ENCODE measurements around the gene NBAS.

Gene NBAS

DNA sequence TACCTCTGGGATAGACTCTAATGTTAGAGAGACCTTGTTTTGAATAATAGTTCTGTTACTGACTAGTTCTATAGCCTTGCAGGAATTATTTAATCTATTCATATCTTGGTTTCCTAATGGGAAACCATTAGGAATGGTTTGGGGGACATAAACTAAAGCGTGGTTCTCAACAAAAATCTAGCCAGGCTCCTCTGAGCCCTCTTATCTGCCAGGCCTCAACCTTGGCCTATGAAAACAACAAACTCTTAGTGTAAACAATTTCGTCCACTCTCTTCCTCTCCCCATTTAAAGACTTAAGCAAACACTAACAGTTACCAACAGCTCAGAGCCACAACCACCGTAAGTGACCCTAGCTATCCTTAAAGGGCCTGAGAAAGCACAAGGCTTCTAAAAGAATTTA, 10.6 kb upstream of the NBAS start:
- H3K9me3 ChIP-seq (ENCODE audit: control insufficient read depth, low read length) = no peaks in the 10 kb centered on the region
- H3K27ac ChIP-seq (ENCODE audit: low read length, poor library complexity, severe bottlenecking) = no peak overlapping the region
- no peaks in the 10 kb centered on the region for H3K79me1 ChIP-seq (replicated peaks; ENCODE audit: low read length, poor library complexity, severe bottlenecking)
- no peak overlapping the region for H2BK12ac ChIP-seq (ENCODE audit: low read length in 2 of 2)
- H3K4me3 ChIP-seq (ENCODE audit: insufficient read depth in 1 of 2, low read depth in 1 of 2, low read length in 2 of 2) = no peak overlapping the region
- H2AK5ac ChIP-seq (ENCODE audit: low read length, severe bottlenecking) = no peak overlapping the region
- no peaks in the 10 kb centered on the region for H3K4me1 ChIP-seq (ENCODE audit: control insufficient read depth, insufficient read depth, low read depth, low read length)
- no peak overlapping the region for H4K91ac ChIP-seq (ENCODE audit: low read length)
- H3K36me3 ChIP-seq (ENCODE audit: control insufficient read depth in 1 of 2, insufficient read depth in 2 of 2, low read depth in 1 of 2, low read length in 2 of 2) = no peaks in the 10 kb centered on the region
- no peak overlapping the region for H3K9ac ChIP-seq (ENCODE audit: low read length)
- no peaks in the 10 kb centered on the region for H3K27me3 ChIP-seq (ENCODE audit: control insufficient read depth in 1 of 2, insufficient read depth in 1 of 2, low read length in 2 of 2)
- no peak overlapping the region for H2BK120ac ChIP-seq (ENCODE audit: low read depth, low read length)
- H3K18ac ChIP-seq (ENCODE audit: low read depth in 1 of 2, low read length in 2 of 2) = no peak overlapping the region
- no peak overlapping the region for H3K14ac ChIP-seq (ENCODE audit: low read length in 2 of 2)
- H2BK15ac ChIP-seq (ENCODE audit: low read depth, poor library complexity, severe bottlenecking) = no peak overlapping the region
- no peak overlapping the region for H3K4ac ChIP-seq (ENCODE audit: low read depth in 1 of 2, low read length in 2 of 2)
- H2BK5ac ChIP-seq (ENCODE audit: low read depth, low read length, poor library complexity, severe bottlenecking) = no peak overlapping the region
- no peak overlapping the region for H3K4me2 ChIP-seq (ENCODE audit: low read length, poor library complexity, severe bottlenecking)
- no peak overlapping the region for H3K23ac ChIP-seq (ENCODE audit: low read length in 2 of 2)
- peak; percentile 24 for DNase-seq
- WGBS = 25% methylated on average over 3 of the region's 3 CpGs
- H4K8ac ChIP-seq (ENCODE audit: low read length) = peak overlapping the region; percentile 54
- no peak overlapping the region for H2AFZ ChIP-seq (ENCODE audit: low read depth, low read length)

DNA sequence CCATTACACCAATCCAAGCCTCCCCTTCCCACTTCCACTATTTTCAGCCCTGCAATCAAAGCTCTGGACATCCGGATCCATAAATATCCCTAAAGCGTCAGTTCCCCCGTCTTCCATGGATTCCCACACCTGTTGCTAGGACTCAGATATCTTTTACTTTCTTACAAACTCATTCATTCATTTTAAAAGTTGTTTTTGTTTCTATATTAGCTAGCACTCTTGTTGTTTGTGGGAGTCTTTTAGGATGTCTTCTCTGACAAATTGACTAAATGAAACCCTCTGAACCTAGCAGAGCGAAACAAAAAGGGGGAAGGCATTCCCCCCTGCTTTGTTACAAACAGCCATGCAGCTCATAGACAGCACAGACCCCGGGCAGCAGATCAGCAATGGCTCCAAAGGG, 9.0 kb upstream of the NBAS start:
- no peak for DNase-seq
- H2BK12ac ChIP-seq (ENCODE audit: low read length in 2 of 2) = no peak overlapping the region
- H3K4me3 ChIP-seq (ENCODE audit: insufficient read depth in 1 of 2, low read depth in 1 of 2, low read length in 2 of 2) = no peak overlapping the region
- no peak overlapping the region for H4K8ac ChIP-seq (ENCODE audit: low read length)
- H3K27ac ChIP-seq (ENCODE audit: low read length, poor library complexity, severe bottlenecking) = no peak overlapping the region
- no peak overlapping the region for H2BK5ac ChIP-seq (ENCODE audit: low read depth, low read length, poor library complexity, severe bottlenecking)
- H3K4me1 ChIP-seq (ENCODE audit: control insufficient read depth, insufficient read depth, low read depth, low read length) = no peaks in the 10 kb centered on the region
- no peak overlapping the region for H4K91ac ChIP-seq (ENCODE audit: low read length)
- H3K18ac ChIP-seq (ENCODE audit: low read depth in 1 of 2, low read length in 2 of 2) = no peak overlapping the region
- 98% methylated on average over 5 of the region's 5 CpGs for WGBS
- no peak overlapping the region for H2AFZ ChIP-seq (ENCODE audit: low read depth, low read length)
- no peak overlapping the region for H2BK15ac ChIP-seq (ENCODE audit: low read depth, poor library complexity, severe bottlenecking)
- H3K23ac ChIP-seq (ENCODE audit: low read length in 2 of 2) = no peak overlapping the region
- H3K4me2 ChIP-seq (ENCODE audit: low read length, poor library complexity, severe bottlenecking) = no peak overlapping the region
- H3K36me3 ChIP-seq (ENCODE audit: control insufficient read depth in 1 of 2, insufficient read depth in 2 of 2, low read depth in 1 of 2, low read length in 2 of 2) = no peaks in the 10 kb centered on the region
- no peaks in the 10 kb centered on the region for H3K9me3 ChIP-seq (ENCODE audit: control insufficient read depth, low read length)
- no peak overlapping the region for H3K9ac ChIP-seq (ENCODE audit: low read length)
- H3K14ac ChIP-seq (ENCODE audit: low read length in 2 of 2) = no peak overlapping the region
- H2AK5ac ChIP-seq (ENCODE audit: low read length, severe bottlenecking) = no peak overlapping the region
- H3K79me1 ChIP-seq (replicated peaks; ENCODE audit: low read length, poor library complexity, severe bottlenecking) = no peaks in the 10 kb centered on the region
- H3K27me3 ChIP-seq (ENCODE audit: control insufficient read depth in 1 of 2, insufficient read depth in 1 of 2, low read length in 2 of 2) = no peaks in the 10 kb centered on the region
- H2BK120ac ChIP-seq (ENCODE audit: low read depth, low read length) = no peak overlapping the region
- H3K4ac ChIP-seq (ENCODE audit: low read depth in 1 of 2, low read length in 2 of 2) = no peak overlapping the region

GRCh38 chr2:15568874-15569273, 7.7 kb upstream of the NBAS start:
- H3K14ac ChIP-seq (ENCODE audit: low read length in 2 of 2) = no peak overlapping the region
- H3K79me1 ChIP-seq (replicated peaks; ENCODE audit: low read length, poor library complexity, severe bottlenecking) = no peaks in the 10 kb centered on the region
- H3K4ac ChIP-seq (ENCODE audit: low read depth in 1 of 2, low read length in 2 of 2) = no peak overlapping the region
- no peak overlapping the region for H2BK5ac ChIP-seq (ENCODE audit: low read depth, low read length, poor library complexity, severe bottlenecking)
- H2BK12ac ChIP-seq (ENCODE audit: low read length in 2 of 2) = no peak overlapping the region
- H3K27me3 ChIP-seq (ENCODE audit: control insufficient read depth in 1 of 2, insufficient read depth in 1 of 2, low read length in 2 of 2) = no peaks in the 10 kb centered on the region
- H3K9me3 ChIP-seq (ENCODE audit: control insufficient read depth, low read length) = no peaks in the 10 kb centered on the region
- DNase-seq = no peak
- H2BK15ac ChIP-seq (ENCODE audit: low read depth, poor library complexity, severe bottlenecking) = no peak overlapping the region
- H3K4me2 ChIP-seq (ENCODE audit: low read length, poor library complexity, severe bottlenecking) = no peak overlapping the region
- no peaks in the 10 kb centered on the region for H3K4me1 ChIP-seq (ENCODE audit: control insufficient read depth, insufficient read depth, low read depth, low read length)
- H2AK5ac ChIP-seq (ENCODE audit: low read length, severe bottlenecking) = no peak overlapping the region
- H3K27ac ChIP-seq (ENCODE audit: low read length, poor library complexity, severe bottlenecking) = no peak overlapping the region
- H3K9ac ChIP-seq (ENCODE audit: low read length) = no peak overlapping the region
- no peak overlapping the region for H3K18ac ChIP-seq (ENCODE audit: low read depth in 1 of 2, low read length in 2 of 2)
- H4K91ac ChIP-seq (ENCODE audit: low read length) = no peak overlapping the region
- no peak overlapping the region for H2BK120ac ChIP-seq (ENCODE audit: low read depth, low read length)
- no peak overlapping the region for H3K23ac ChIP-seq (ENCODE audit: low read length in 2 of 2)
- no peak overlapping the region for H4K8ac ChIP-seq (ENCODE audit: low read length)
- WGBS = 93% methylated on average over 9 of the region's 12 CpGs
- no peak overlapping the region for H3K4me3 ChIP-seq (ENCODE audit: insufficient read depth in 1 of 2, low read depth in 1 of 2, low read length in 2 of 2)
- H2AFZ ChIP-seq (ENCODE audit: low read depth, low read length) = no peak overlapping the region
- no peaks in the 10 kb centered on the region for H3K36me3 ChIP-seq (ENCODE audit: control insufficient read depth in 1 of 2, insufficient read depth in 2 of 2, low read depth in 1 of 2, low read length in 2 of 2)

DNA sequence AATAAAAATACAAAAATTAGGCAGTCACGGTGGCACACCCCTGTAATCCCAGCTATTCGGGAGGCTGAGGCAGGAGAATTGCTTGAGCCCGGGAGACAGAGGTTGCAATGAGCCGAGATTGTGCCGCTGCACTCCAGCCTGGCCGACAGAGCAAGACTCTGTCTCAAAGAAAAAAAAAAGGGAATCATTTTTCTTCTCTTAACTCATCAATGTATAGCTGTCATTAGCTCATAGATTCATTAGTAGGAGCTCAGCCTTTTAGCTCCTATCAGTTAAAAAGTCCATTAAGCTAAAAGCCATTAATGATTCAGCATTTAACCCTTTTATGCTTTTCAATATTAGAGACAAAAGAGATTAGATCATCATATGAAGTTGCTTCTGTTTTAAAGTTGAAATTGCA, 5.8 kb upstream of the NBAS start:
- no peak overlapping the region for H2AFZ ChIP-seq (ENCODE audit: low read depth, low read length)
- no peaks in the 10 kb centered on the region for H3K79me1 ChIP-seq (replicated peaks; ENCODE audit: low read length, poor library complexity, severe bottlenecking)
- H3K23ac ChIP-seq (ENCODE audit: low read length in 2 of 2) = no peak overlapping the region
- H2BK12ac ChIP-seq (ENCODE audit: low read length in 2 of 2) = no peak overlapping the region
- H4K8ac ChIP-seq (ENCODE audit: low read length) = no peak overlapping the region
- no peak overlapping the region for H4K91ac ChIP-seq (ENCODE audit: low read length)
- H3K4me1 ChIP-seq (ENCODE audit: control insufficient read depth, insufficient read depth, low read depth, low read length) = no peaks in the 10 kb centered on the region
- no peak overlapping the region for H3K4me2 ChIP-seq (ENCODE audit: low read length, poor library complexity, severe bottlenecking)
- no peaks in the 10 kb centered on the region for H3K27me3 ChIP-seq (ENCODE audit: control insufficient read depth in 1 of 2, insufficient read depth in 1 of 2, low read length in 2 of 2)
- H2AK5ac ChIP-seq (ENCODE audit: low read length, severe bottlenecking) = no peak overlapping the region
- no peak overlapping the region for H3K9ac ChIP-seq (ENCODE audit: low read length)
- no peak overlapping the region for H2BK5ac ChIP-seq (ENCODE audit: low read depth, low read length, poor library complexity, severe bottlenecking)
- no peak overlapping the region for H3K4ac ChIP-seq (ENCODE audit: low read depth in 1 of 2, low read length in 2 of 2)
- no peaks in the 10 kb centered on the region for H3K9me3 ChIP-seq (ENCODE audit: control insufficient read depth, low read length)
- H2BK120ac ChIP-seq (ENCODE audit: low read depth, low read length) = no peak overlapping the region
- 89% methylated on average over 4 of the region's 6 CpGs for WGBS
- DNase-seq = no peak
- H3K18ac ChIP-seq (ENCODE audit: low read depth in 1 of 2, low read length in 2 of 2) = no peak overlapping the region
- no peaks in the 10 kb centered on the region for H3K36me3 ChIP-seq (ENCODE audit: control insufficient read depth in 1 of 2, insufficient read depth in 2 of 2, low read depth in 1 of 2, low read length in 2 of 2)
- no peak overlapping the region for H3K27ac ChIP-seq (ENCODE audit: low read length, poor library complexity, severe bottlenecking)
- H3K14ac ChIP-seq (ENCODE audit: low read length in 2 of 2) = no peak overlapping the region
- H2BK15ac ChIP-seq (ENCODE audit: low read depth, poor library complexity, severe bottlenecking) = no peak overlapping the region
- H3K4me3 ChIP-seq (ENCODE audit: insufficient read depth in 1 of 2, low read depth in 1 of 2, low read length in 2 of 2) = no peak overlapping the region
